ENCODE results near the gene CFAP43. TPM values are rescaled to one million over a fixed set of nuclear protein-coding genes. Genes with fewer than 3 reads are reported as not detected.

CFAP43 gene
- total and polyA plus RNA-seq, 2 of the 8 experiments (the other 6 are each of a cell fraction or from before 2014, with no cell fraction given), result 0.11 to 0.27 TPM

GRCh38 chr10:104230490-104230889, 1.7 kb downstream of the CFAP43 start:
- Histone ChIP-seq H3K79me1 (ENCODE audit: low read depth, low read length) (no peaks in the 10 kb centered on the region), H2AK5ac (ENCODE audit: low read depth, low read length) (no peak overlapping the region), H4K20me1 (replicated peaks in 1 of 2; ENCODE audit: control insufficient read depth in 1 of 2, insufficient read depth in 2 of 2, low read length in 2 of 2) (no peaks in the 10 kb centered on the region), H3K9ac (replicated peaks in 1 of 4; ENCODE audit: extremely low read depth in 1 of 4, low read depth in 3 of 4, low read length in 3 of 4) (no peak overlapping the region), H3K36me3 (ENCODE audit: control insufficient read depth in 2 of 4, insufficient read depth in 4 of 4, low read length in 3 of 4) (no peaks in the 10 kb centered on the region), H3K18ac (ENCODE audit: extremely low read depth, low read length) (no peak overlapping the region), H3K4ac (replicated peaks; ENCODE audit: insufficient read length, low read depth, low read length) (no peak overlapping the region), H3K23me2 (ENCODE audit: low read depth, low read length) (peaks cover 9% of the 10 kb centered on the region), H4K5ac (ENCODE audit: insufficient read length, low read depth, low read length) (no peak overlapping the region), H3K79me2 (ENCODE audit: control insufficient read depth in 1 of 2, insufficient read depth in 2 of 2, low read length in 2 of 2) (no peaks in the 10 kb centered on the region), H2BK12ac (ENCODE audit: low read depth, low read length) (no peak overlapping the region), H2BK15ac (ENCODE audit: low read length) (no peak overlapping the region), H3K9me3 (ENCODE audit: insufficient read depth in 2 of 2, low read depth in 1 of 2, low read length in 1 of 2) (peaks cover 0 to 10% of the 10 kb centered on the region in 2 experiments; a peak in 2 of 4 replicates), H2BK20ac (ENCODE audit: low read length) (no peak overlapping the region), H4K91ac (replicated peaks; ENCODE audit: insufficient read length, low read length) (no peak overlapping the region), H3K27ac (ENCODE audit: low read depth, low read length) (no peak overlapping the region), H3K4me3 (ENCODE audit: extremely low read depth in 1 of 4, insufficient read depth in 2 of 4, low read depth in 3 of 4, low read length in 4 of 4) (no peak overlapping the region), H2BK5ac (ENCODE audit: low read depth, low read length) (no peak overlapping the region), H3K4me2 (ENCODE audit: insufficient read depth in 1 of 2, low read depth in 2 of 2, low read length in 2 of 2) (no peak overlapping the region; a peak in 1 of 4 replicates), H2AFZ (ENCODE audit: low read length) (no peak overlapping the region), H3K27me3 (replicated peaks in 1 of 4; ENCODE audit: control insufficient read depth in 3 of 4, extremely low read depth in 1 of 4, insufficient read depth in 3 of 4, low read length in 3 of 4) (peaks cover 0 to 2% (median 0%) of the 10 kb centered on the region in 4 experiments; a peak in 1 of 7 replicates), H3K56ac (replicated peaks; ENCODE audit: insufficient read length, low read depth, low read length) (no peak overlapping the region), H2BK120ac (replicated peaks; ENCODE audit: low read depth, low read length) (no peak overlapping the region), H4K8ac (ENCODE audit: extremely low read depth, insufficient read depth, low read length) (no peak overlapping the region), H3K14ac (ENCODE audit: insufficient read length) (no peak overlapping the region), H3K4me1 (replicated peaks in 1 of 4; ENCODE audit: control insufficient read depth in 3 of 4, insufficient read depth in 4 of 4, low read length in 3 of 4) (no peaks in the 10 kb centered on the region), H3K23ac (ENCODE audit: insufficient read length) (no peak overlapping the region)
- FAIRE-seq (no peak), DNase-seq (ENCODE audit: low read depth in 1 of 2, low spot score in 2 of 2) (no peak)
- no peak for TF ChIP-seq BRCA1 (IDR thresholded peaks at IDR 0.05; ENCODE audit: low read depth, low read length)
- ChIA-PET POLR2A (ENCODE audit: partially characterized antibody) (interaction anchor here (1.5 kb wide), 1 partner anchor 39 kb away, joined by 3 read pairs; the partner anchor contains the start of gene GSTO2), CTCF (ENCODE audit: partially characterized antibody) (interaction anchor here (1.0 to 2.1 kb wide), 3 partner anchors 44 to 123 kb away, joined by 3 to 7 read pairs (median 5); partner anchors contain the start of gene CFAP58)
- 91% methylated on average over 4 of the region's 4 CpGs; no CpG with 5 or more reads in 1 of the 2 experiments for WGBS, 2 experiments (ENCODE audit: extremely low coverage in 1 of 2, insufficient coverage in 1 of 2, insufficient read length in 1 of 2, insufficient replicate concordance in 2 of 2, low coverage in 1 of 2, low lambda C conversion rate in 2 of 2, missing lambda C conversion rate in 1 of 2)

Measured in H1 (cell line).